Pancreas (tissue), 10 donors: Measurements from ENCODE around the gene TRMT6. TPM values are rescaled to one million over a fixed set of nuclear protein-coding genes. Genes with fewer than 3 reads are reported as not detected.

Source experiments
- ATAC-seq, 4 donors: fragments of 200-7000 bp; cut with Tn5 transposase; one replicate each; pipeline versions ENCODE4 v1.8.0 to v1.9.1; 2020; ENCODE audit warnings: mild to moderate bottlenecking in 4 of 4, moderate library complexity in 4 of 4
- DNase-seq, 6 donors: peaks; one replicate each; pipeline ENCODE4 v3.0.0-alpha.2; 2020
- FAIRE-seq: peaks from 2 replicates; lab custom pipeline; 2012; peaks lifted over from hg19 to GRCh38; lab: Jason Lieb, UNC
- H3K27ac ChIP-seq, 4 donors: fragments of 200-600 bp; sonication (generic); 1 replicate in 3 of 4; 2 replicates in 1 of 4; pipeline versions ENCODE4 v1.5.0 to v1.8.0; 2020
- H3K27me3 ChIP-seq, 4 donors: fragments of 200-600 bp; one replicate each; pipeline ENCODE4 v1.8.0; 2021
- H3K36me3 ChIP-seq, 3 donors: fragments of 200-600 bp; sonication (generic) in 1 of 3; one replicate each; pipeline versions ENCODE4 v1.5.0 to v1.8.0; 2020 to 2021
- H3K4me1 ChIP-seq, 3 donors: fragments of 200-600 bp; one replicate each; pipeline ENCODE4 v1.8.0; 2021
- H3K4me3 ChIP-seq, 4 donors: fragments of 200-600 bp; sonication (generic) in 2 of 4; one replicate each; pipeline versions ENCODE4 v1.5.0 to v1.8.0; 2020 to 2021
- H3K9me3 ChIP-seq, 4 donors: fragments of 200-600 bp; one replicate each; pipeline ENCODE4 v1.8.0; 2021
- WGBS, 2 donors: extraction: QIAGEN DNeasy Blood & Tissue Kit; methylation state at CpG; one replicate each; pipeline ENCODE4 v1.1.7; 2013; 5-methylcytosine and 5-hydroxymethylcytosine counted together
- intact Hi-C, 3 donors: fragments of 100-400 bp; cut with DNase I; formaldehyde crosslinking; loops; one replicate each; pipeline versions ENCODE4 v1.11.1 to v1.14.2; 2022
- polyA plus RNA-seq, 2 donors: library from polyadenylated mRNA; stranded (reverse); fragments of 200-250 nt; gene quantifications; one replicate each; pipeline ENCODE4 v1.2.3, GENCODE V29; 2013
- total RNA-seq, 6 donors: library from RNA; stranded (reverse); fragmentation: NEBNext Ultra II Directional in 4 of 6; extraction: Animal tissue kit (Norgen Biotek cat#: 25700) in 4 of 6; gene quantifications; one replicate each; pipeline versions ENCODE4 v1.2.1 to v1.2.4, GENCODE V29; 2021 to 2023
- TF ChIP-seq, protein P1 (sequence below), 4 donors: fragments of 200-600 bp; sonication (generic) in 3 of 4; IDR thresholded peaks; one replicate each; pipeline versions ENCODE4 v1.5.0 to v1.8.0; 2021; ENCODE audit warnings: antibody characterized with exemption in 4 of 4
- donor health status: healthy with polysubstance abuse.
- donor health status: DM: no; HTN: no; CAD: no; lungs with moderate emphysema.
- donor health status: DM: no; HTN: no; CAD: no.
- donor health status: control.
- donor health status: control.
- donor health status: Bipolar disorder and iron deficiency.
- donor health status: DM: yes; HTN: yes; CAD: no.
- donor health status: DM: no; HTN: no; CAD: no.
- donor health status: DM: no; HTN: no; CAD: no.
- donor health status: DM: yes; HTN: yes; CAD: no.

TRMT6 gene
- total and polyA plus RNA-seq, 8 donors = 4.6 to 9.7 (median 5.4) TPM

DNA sequence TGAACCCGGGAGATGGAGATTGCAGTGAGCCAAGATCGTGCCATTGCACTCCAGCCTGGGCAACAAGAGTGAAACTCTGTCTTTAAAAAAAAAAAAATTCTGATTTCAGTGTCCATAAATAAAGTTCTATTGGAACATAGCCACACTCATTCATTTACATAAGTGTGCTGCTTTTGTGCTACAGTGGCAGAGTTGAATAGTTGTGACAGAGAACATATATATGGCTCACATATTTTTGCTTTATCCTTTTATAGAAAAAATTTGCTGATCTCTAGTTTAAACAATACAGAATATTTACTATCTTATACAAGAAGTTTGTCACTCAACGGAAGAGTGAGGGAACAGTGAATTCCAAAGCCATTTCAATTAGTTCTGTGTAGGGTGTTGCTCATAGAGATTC is 18.1 kb upstream of the TRMT6 start:
- FAIRE-seq (no peak), ATAC-seq (no peak), DNase-seq (no peak)
- H3K36me3 ChIP-seq = peaks cover 0 to 5% (median 0%) of the 10 kb centered on the region in 3 donors
- H3K27me3 ChIP-seq = no peaks in the 10 kb centered on the region
- intact Hi-C loops = no loop called here
- H3K27ac ChIP-seq = no peak overlapping the region
- WGBS, 2 donors = 95% methylated on average over 3 of the region's 3 CpGs
- no peaks in the 10 kb centered on the region for H3K9me3 ChIP-seq
- H3K4me1 ChIP-seq = no peaks in the 10 kb centered on the region
- H3K4me3 ChIP-seq = no peak overlapping the region
- TF ChIP-seq, protein P1, sequence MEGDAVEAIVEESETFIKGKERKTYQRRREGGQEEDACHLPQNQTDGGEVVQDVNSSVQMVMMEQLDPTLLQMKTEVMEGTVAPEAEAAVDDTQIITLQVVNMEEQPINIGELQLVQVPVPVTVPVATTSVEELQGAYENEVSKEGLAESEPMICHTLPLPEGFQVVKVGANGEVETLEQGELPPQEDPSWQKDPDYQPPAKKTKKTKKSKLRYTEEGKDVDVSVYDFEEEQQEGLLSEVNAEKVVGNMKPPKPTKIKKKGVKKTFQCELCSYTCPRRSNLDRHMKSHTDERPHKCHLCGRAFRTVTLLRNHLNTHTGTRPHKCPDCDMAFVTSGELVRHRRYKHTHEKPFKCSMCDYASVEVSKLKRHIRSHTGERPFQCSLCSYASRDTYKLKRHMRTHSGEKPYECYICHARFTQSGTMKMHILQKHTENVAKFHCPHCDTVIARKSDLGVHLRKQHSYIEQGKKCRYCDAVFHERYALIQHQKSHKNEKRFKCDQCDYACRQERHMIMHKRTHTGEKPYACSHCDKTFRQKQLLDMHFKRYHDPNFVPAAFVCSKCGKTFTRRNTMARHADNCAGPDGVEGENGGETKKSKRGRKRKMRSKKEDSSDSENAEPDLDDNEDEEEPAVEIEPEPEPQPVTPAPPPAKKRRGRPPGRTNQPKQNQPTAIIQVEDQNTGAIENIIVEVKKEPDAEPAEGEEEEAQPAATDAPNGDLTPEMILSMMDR (IDR thresholded peaks at IDR 0.05) = no peak

DNA sequence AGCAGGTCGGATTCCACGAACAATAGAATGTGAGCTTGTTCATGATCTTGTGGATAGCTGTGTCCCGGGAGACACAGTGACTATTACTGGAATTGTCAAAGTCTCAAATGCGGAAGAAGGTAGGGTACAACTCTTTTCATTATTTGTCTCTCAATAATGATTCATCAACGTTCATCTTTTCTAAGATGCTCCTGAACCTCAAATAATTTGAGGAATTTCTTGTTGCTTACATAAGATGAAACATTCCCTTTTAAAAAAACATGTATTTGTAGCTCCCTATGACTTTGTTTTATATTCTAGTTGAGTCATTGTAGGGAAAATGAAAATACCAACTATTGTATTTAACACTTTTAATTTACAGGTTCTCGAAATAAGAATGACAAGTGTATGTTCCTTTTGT is 17.1 kb upstream of the TRMT6 start:
- no peak for ATAC-seq
- intact Hi-C loops = no loop called here
- TF ChIP-seq, protein P1 (IDR thresholded peaks at IDR 0.05) = no peak
- no peak overlapping the region for H3K27ac ChIP-seq
- no peak overlapping the region for H3K4me3 ChIP-seq
- peaks cover 0 to 5% (median 0%) of the 10 kb centered on the region in 3 donors for H3K36me3 ChIP-seq
- FAIRE-seq = no peak
- no peak for DNase-seq
- no peaks in the 10 kb centered on the region for H3K9me3 ChIP-seq
- no peaks in the 10 kb centered on the region for H3K4me1 ChIP-seq
- WGBS, 2 donors = 88 to 91% methylated on average over 6 of the region's 6 CpGs
- no peaks in the 10 kb centered on the region for H3K27me3 ChIP-seq

DNA sequence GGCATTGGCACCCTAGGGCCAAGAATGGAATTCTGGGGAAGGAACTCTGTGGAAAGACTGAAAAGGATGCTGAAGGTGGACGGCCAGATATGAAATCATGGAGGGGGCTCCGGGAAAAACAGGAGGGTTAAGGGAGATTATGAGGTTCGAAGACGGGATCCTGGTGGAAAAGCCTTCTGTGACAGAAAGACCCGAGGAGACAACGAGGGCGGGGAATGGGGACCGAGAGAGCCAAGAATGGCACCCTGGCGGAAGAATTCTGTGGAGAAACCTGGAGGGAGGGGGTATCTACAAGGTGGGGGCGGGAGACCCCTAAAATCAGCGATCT is 426 bp downstream of the TRMT6 start:
- H3K36me3 ChIP-seq = peaks cover 3 to 14% (median 6%) of the 10 kb centered on the region in 3 donors
- WGBS, 2 donors = 1% methylated on average over 11 of the region's 11 CpGs
- ATAC-seq (no peak), FAIRE-seq (no peak), DNase-seq (no peak)
- TF ChIP-seq, protein P1 (IDR thresholded peaks at IDR 0.05) = no peak
- no peaks in the 10 kb centered on the region for H3K9me3 ChIP-seq
- peak overlapping the region in 2 of 4 donors; percentile 17 to 56 for H3K27ac ChIP-seq
- H3K27me3 ChIP-seq = no peaks in the 10 kb centered on the region
- peak overlapping the region; percentile 69 to 90 (median 89) for H3K4me3 ChIP-seq
- intact Hi-C loops = no loop called here
- peaks cover 0 to 11% (median 11%) of the 10 kb centered on the region in 3 donors for H3K4me1 ChIP-seq

DNA sequence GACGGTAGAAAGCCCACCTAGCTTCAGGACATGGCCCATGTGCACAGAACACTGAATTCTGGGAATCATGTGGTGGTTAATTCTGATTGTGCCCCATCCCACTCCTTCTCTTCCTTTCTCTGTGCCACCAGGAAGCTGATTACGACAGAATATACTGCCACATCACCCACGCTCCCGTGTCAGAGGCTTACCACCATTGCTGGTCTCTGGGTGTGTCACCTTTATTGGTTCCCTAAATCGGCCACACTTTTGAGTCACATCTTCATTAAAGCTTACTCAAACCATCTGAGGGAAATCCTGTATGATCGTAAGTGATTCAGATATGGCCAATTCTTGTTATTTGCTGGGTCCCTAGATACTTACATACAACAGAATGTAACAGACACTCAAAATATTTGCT is 3.1 kb downstream of the TRMT6 start:
- no peaks in the 10 kb centered on the region for H3K27me3 ChIP-seq
- ATAC-seq (no peak), FAIRE-seq (no peak), DNase-seq (no peak)
- H3K9me3 ChIP-seq = no peaks in the 10 kb centered on the region
- H3K4me3 ChIP-seq = no peak overlapping the region
- peaks cover 3 to 41% (median 19%) of the 10 kb centered on the region in 3 donors for H3K36me3 ChIP-seq
- peaks cover 0 to 11% (median 11%) of the 10 kb centered on the region in 3 donors for H3K4me1 ChIP-seq
- 80 to 89% methylated on average over 6 of the region's 6 CpGs for WGBS, 2 donors
- TF ChIP-seq, protein P1 (IDR thresholded peaks at IDR 0.05) = no peak
- no peak overlapping the region for H3K27ac ChIP-seq
- intact Hi-C loops = no loop called here

DNA sequence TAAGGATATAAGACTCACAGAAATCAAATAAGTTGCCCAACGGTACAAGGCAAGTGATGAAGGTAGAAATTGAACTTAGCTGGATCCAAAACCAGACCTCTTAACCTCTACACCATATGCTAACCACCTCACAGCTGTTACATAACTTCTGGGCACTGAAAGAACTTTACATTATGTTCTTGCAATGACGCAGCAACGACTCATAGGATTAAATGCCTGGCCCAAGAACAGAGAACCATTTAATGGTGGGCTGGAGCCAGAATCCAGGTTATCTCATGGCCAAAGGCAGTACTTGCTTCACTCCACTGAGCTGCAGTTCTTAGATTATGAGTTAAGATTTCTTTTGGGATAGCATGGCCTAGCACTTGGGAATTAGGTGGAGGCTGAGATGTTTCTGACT is 4.4 kb downstream of the TRMT6 start:
- H3K36me3 ChIP-seq = peaks cover 6 to 54% (median 27%) of the 10 kb centered on the region in 3 donors
- H3K4me1 ChIP-seq = peaks cover 0 to under 1% (median under 1%) of the 10 kb centered on the region in 3 donors
- ATAC-seq (no peak), FAIRE-seq (no peak), DNase-seq (no peak)
- intact Hi-C loops = no loop called here
- H3K9me3 ChIP-seq = no peaks in the 10 kb centered on the region
- TF ChIP-seq, protein P1 (IDR thresholded peaks at IDR 0.05) = no peak
- no peak overlapping the region for H3K4me3 ChIP-seq
- H3K27me3 ChIP-seq = no peaks in the 10 kb centered on the region
- no peak overlapping the region for H3K27ac ChIP-seq
- WGBS, 2 donors = 79 to 86% methylated on average over 3 of the region's 3 CpGs
